ENCODE measurements around the gene DEPDC5. TPM values are rescaled to one million over a fixed set of nuclear protein-coding genes. Genes with fewer than 3 reads are reported as not detected.

DEPDC5 gene
- total and polyA plus RNA-seq, 2 of the 8 experiments (the other 6 are each of a cell fraction or from before 2014, with no cell fraction given), result 18.3 to 26.5 TPM

DNA sequence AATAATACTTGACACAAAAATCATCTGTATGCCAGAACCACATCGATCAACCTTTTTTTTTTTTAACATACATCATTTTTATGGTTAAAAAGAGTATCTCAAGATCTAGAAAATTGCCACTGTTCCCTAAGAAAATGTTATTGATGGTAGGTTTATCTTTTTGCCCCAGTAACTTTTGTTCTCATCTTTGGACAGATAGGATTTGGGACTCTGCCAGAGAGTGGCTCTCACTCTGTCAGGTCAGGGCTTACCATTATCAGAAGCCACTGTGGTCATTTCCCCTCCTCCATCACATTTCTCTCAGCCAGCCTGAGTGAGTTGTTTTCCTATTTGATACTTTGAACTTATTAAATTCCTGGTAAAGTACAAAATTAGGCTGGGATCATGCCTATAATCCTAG lies 142.7 kb downstream of the DEPDC5 start:
- Histone ChIP-seq H3K14ac (ENCODE audit: insufficient read length) (no peak overlapping the region), H3K18ac (ENCODE audit: extremely low read depth, low read length) (no peak overlapping the region), H3K79me1 (ENCODE audit: low read depth, low read length) (no peaks in the 10 kb centered on the region), H3K27ac (ENCODE audit: low read depth, low read length) (no peak overlapping the region), H3K9ac (replicated peaks in 1 of 4; ENCODE audit: extremely low read depth in 1 of 4, low read depth in 3 of 4, low read length in 3 of 4) (no peak overlapping the region), H2AK5ac (ENCODE audit: low read depth, low read length) (no peak overlapping the region), H3K9me3 (ENCODE audit: insufficient read depth in 2 of 2, low read depth in 1 of 2, low read length in 1 of 2) (no peaks in the 10 kb centered on the region), H3K4ac (replicated peaks; ENCODE audit: insufficient read length, low read depth, low read length) (no peak overlapping the region), H2BK15ac (ENCODE audit: low read length) (no peak overlapping the region), H3K23ac (ENCODE audit: insufficient read length) (no peak overlapping the region), H3K36me3 (ENCODE audit: control insufficient read depth in 2 of 4, insufficient read depth in 4 of 4, low read length in 3 of 4) (peaks cover 0 to 9% (median under 1%) of the 10 kb centered on the region in 4 experiments; a peak in 1 of 8 replicates), H4K8ac (ENCODE audit: extremely low read depth, insufficient read depth, low read length) (no peak overlapping the region), H2AFZ (ENCODE audit: low read length) (no peak overlapping the region), H4K91ac (replicated peaks; ENCODE audit: insufficient read length, low read length) (no peak overlapping the region), H4K5ac (ENCODE audit: insufficient read length, low read depth, low read length) (no peak overlapping the region), H3K56ac (replicated peaks; ENCODE audit: insufficient read length, low read depth, low read length) (no peak overlapping the region), H3K4me1 (replicated peaks in 1 of 4; ENCODE audit: control insufficient read depth in 3 of 4, insufficient read depth in 4 of 4, low read length in 3 of 4) (peaks cover 0 to 8% (median 3%) of the 10 kb centered on the region in 4 experiments; a peak in 3 of 7 replicates), H2BK120ac (replicated peaks; ENCODE audit: low read depth, low read length) (no peak overlapping the region), H3K4me2 (ENCODE audit: insufficient read depth in 1 of 2, low read depth in 2 of 2, low read length in 2 of 2) (no peak overlapping the region), H2BK20ac (ENCODE audit: low read length) (no peak overlapping the region), H3K27me3 (replicated peaks in 1 of 4; ENCODE audit: control insufficient read depth in 3 of 4, extremely low read depth in 1 of 4, insufficient read depth in 3 of 4, low read length in 3 of 4) (no peaks in the 10 kb centered on the region), H2BK5ac (ENCODE audit: low read depth, low read length) (no peak overlapping the region), H4K20me1 (replicated peaks in 1 of 2; ENCODE audit: control insufficient read depth in 1 of 2, insufficient read depth in 2 of 2, low read length in 2 of 2) (no peaks in the 10 kb centered on the region), H3K4me3 (ENCODE audit: extremely low read depth in 1 of 4, insufficient read depth in 2 of 4, low read depth in 3 of 4, low read length in 4 of 4) (no peak overlapping the region), H2BK12ac (ENCODE audit: low read depth, low read length) (no peak overlapping the region), H3K23me2 (ENCODE audit: low read depth, low read length) (no peaks in the 10 kb centered on the region), H3K79me2 (ENCODE audit: control insufficient read depth in 1 of 2, insufficient read depth in 2 of 2, low read length in 2 of 2) (no peaks in the 10 kb centered on the region)
- ChIA-PET POLR2A (ENCODE audit: partially characterized antibody) (no interaction called here), CTCF (ENCODE audit: partially characterized antibody) (interaction anchor here (2.1 kb wide), 1 partner anchor 74 kb away, joined by 8 read pairs; no protein-coding TSS in a partner anchor)
- TF ChIP-seq SIX5 (IDR thresholded peaks at IDR 0.05; ENCODE audit: low read depth, low read length), result no peak
- no peak for TF ChIP-seq CHD1 (IDR thresholded peaks at IDR 0.05; ENCODE audit: low read depth, low read length)
- TF ChIP-seq, protein P1, sequence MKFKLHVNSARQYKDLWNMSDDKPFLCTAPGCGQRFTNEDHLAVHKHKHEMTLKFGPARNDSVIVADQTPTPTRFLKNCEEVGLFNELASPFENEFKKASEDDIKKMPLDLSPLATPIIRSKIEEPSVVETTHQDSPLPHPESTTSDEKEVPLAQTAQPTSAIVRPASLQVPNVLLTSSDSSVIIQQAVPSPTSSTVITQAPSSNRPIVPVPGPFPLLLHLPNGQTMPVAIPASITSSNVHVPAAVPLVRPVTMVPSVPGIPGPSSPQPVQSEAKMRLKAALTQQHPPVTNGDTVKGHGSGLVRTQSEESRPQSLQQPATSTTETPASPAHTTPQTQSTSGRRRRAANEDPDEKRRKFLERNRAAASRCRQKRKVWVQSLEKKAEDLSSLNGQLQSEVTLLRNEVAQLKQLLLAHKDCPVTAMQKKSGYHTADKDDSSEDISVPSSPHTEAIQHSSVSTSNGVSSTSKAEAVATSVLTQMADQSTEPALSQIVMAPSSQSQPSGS (IDR thresholded peaks at IDR 0.05; ENCODE audit: low read length), result no peak
- TF ChIP-seq NANOG (IDR thresholded peaks at IDR 0.05; ENCODE audit: insufficient read depth, low read depth, low read length, poor library complexity, severe bottlenecking), result no peak
- TF ChIP-seq RXRA (IDR thresholded peaks at IDR 0.05; ENCODE audit: insufficient read depth, low read depth, low read length), result no peak
- TF ChIP-seq TAF1 (IDR thresholded peaks at IDR 0.05; ENCODE audit: low read depth, low read length), result no peak
- TF ChIP-seq MAFK (IDR thresholded peaks at IDR 0.05; ENCODE audit: low read depth, low read length), result no peak
- FAIRE-seq, result no peak
- no peak for DNase-seq (ENCODE audit: low read depth in 1 of 2, low spot score in 2 of 2)
- WGBS, 2 experiments (ENCODE audit: extremely low coverage in 1 of 2, insufficient coverage in 1 of 2, insufficient read length in 1 of 2, insufficient replicate concordance in 2 of 2, low coverage in 1 of 2, low lambda C conversion rate in 2 of 2, missing lambda C conversion rate in 1 of 2), result 95% methylated on average over 1 of the region's 1 CpG; no CpG with 5 or more reads in 1 of the 2 experiments
